IPS-15b (cell line): Measurements from ENCODE around the gene IRGC.

ENCODE experiments used
- H3K27me3 ChIP-seq: one replicate; pipeline ENCODE4 v1.6.1; 2013; ENCODE audit warnings: low read length; ENCODE audit not compliant: control insufficient read depth, insufficient read depth
- H3K36me3 ChIP-seq: one replicate; pipeline ENCODE4 v1.6.1; 2013; ENCODE audit warnings: low read length; ENCODE audit not compliant: control insufficient read depth, insufficient read depth
- H3K4me1 ChIP-seq: one replicate; pipeline ENCODE4 v1.6.1; 2013; ENCODE audit warnings: mild to moderate bottlenecking, low read length; ENCODE audit not compliant: control insufficient read depth, insufficient read depth
- H3K4me3 ChIP-seq: one replicate; pipeline ENCODE4 v1.5.1; 2013; ENCODE audit warnings: low read depth, low read length
- H3K9ac ChIP-seq: one replicate; pipeline ENCODE4 v1.6.1; 2013; ENCODE audit warnings: low read depth, mild to moderate bottlenecking, low read length
- H3K9me3 ChIP-seq: one replicate; pipeline ENCODE4 v1.6.1; 2013; ENCODE audit warnings: mild to moderate bottlenecking, low read length; ENCODE audit not compliant: control insufficient read depth, insufficient read depth

The IRGC gene

GRCh38 chr19:43713208-43713607, 2.7 kb upstream of the IRGC start:
- no peaks in the 10 kb centered on the region for H3K4me1 ChIP-seq
- H3K9ac ChIP-seq: no peak overlapping the region
- H3K4me3 ChIP-seq: no peak overlapping the region
- H3K27me3 ChIP-seq: no peaks in the 10 kb centered on the region
- no peaks in the 10 kb centered on the region for H3K36me3 ChIP-seq
- no peaks in the 10 kb centered on the region for H3K9me3 ChIP-seq

- H3K36me3 ChIP-seq: no peaks in the 10 kb centered on the region
- no peak overlapping the region for H3K9ac ChIP-seq
- H3K4me3 ChIP-seq: no peak overlapping the region
- no peaks in the 10 kb centered on the region for H3K4me1 ChIP-seq
- no peaks in the 10 kb centered on the region for H3K9me3 ChIP-seq
- no peaks in the 10 kb centered on the region for H3K27me3 ChIP-seq
These were observed 2.9 kb downstream of the IRGC start for GRCh38 chr19:43718627-43719377.

GRCh38 chr19:43719378-43719868, 3.5 kb downstream of the IRGC start:
- H3K36me3 ChIP-seq: no peaks in the 10 kb centered on the region
- no peak overlapping the region for H3K9ac ChIP-seq
- H3K9me3 ChIP-seq: no peaks in the 10 kb centered on the region
- H3K27me3 ChIP-seq: no peaks in the 10 kb centered on the region
- no peak overlapping the region for H3K4me3 ChIP-seq
- H3K4me1 ChIP-seq: no peaks in the 10 kb centered on the region

- Histone ChIP-seq H3K36me3 (no peaks in the 10 kb centered on the region), H3K4me3 (no peak overlapping the region), H3K9ac (no peak overlapping the region), H3K27me3 (no peaks in the 10 kb centered on the region), H3K4me1 (no peaks in the 10 kb centered on the region), H3K9me3 (no peaks in the 10 kb centered on the region)
These were observed 4.0 kb downstream of the IRGC start for GRCh38 chr19:43719918-43720317.

- no peaks in the 10 kb centered on the region for H3K27me3 ChIP-seq
- H3K36me3 ChIP-seq: no peaks in the 10 kb centered on the region
- H3K4me3 ChIP-seq: no peak overlapping the region
- no peaks in the 10 kb centered on the region for H3K4me1 ChIP-seq
- H3K9me3 ChIP-seq: no peaks in the 10 kb centered on the region
- no peak overlapping the region for H3K9ac ChIP-seq
These were observed 5.1 kb downstream of the IRGC start for GRCh38 chr19:43720936-43721335.

GRCh38 chr19:43721469-43722048, 5.7 kb downstream of the IRGC start:
- Histone ChIP-seq H3K36me3 (no peaks in the 10 kb centered on the region), H3K9ac (no peak overlapping the region), H3K9me3 (no peaks in the 10 kb centered on the region), H3K4me1 (no peaks in the 10 kb centered on the region), H3K4me3 (no peak overlapping the region), H3K27me3 (no peaks in the 10 kb centered on the region)

- H3K36me3 ChIP-seq: peaks cover under 1% of the 10 kb centered on the region
- H3K9me3 ChIP-seq: no peaks in the 10 kb centered on the region
- no peaks in the 10 kb centered on the region for H3K27me3 ChIP-seq
- no peak overlapping the region for H3K9ac ChIP-seq
- no peaks in the 10 kb centered on the region for H3K4me1 ChIP-seq
- H3K4me3 ChIP-seq: no peak overlapping the region
These were observed 7.7 kb downstream of the IRGC start for GRCh38 chr19:43723588-43723987.

GRCh38 chr19:43724896-43725295, 9.0 kb downstream of the IRGC start:
- H3K27me3 ChIP-seq: no peaks in the 10 kb centered on the region
- no peak overlapping the region for H3K9ac ChIP-seq
- no peaks in the 10 kb centered on the region for H3K4me1 ChIP-seq
- H3K36me3 ChIP-seq: peaks cover 10% of the 10 kb centered on the region
- no peaks in the 10 kb centered on the region for H3K9me3 ChIP-seq
- H3K4me3 ChIP-seq: no peak overlapping the region

GRCh38 chr19:43725468-43725867, 9.6 kb downstream of the IRGC start:
- H3K4me3 ChIP-seq: no peak overlapping the region
- H3K36me3 ChIP-seq: peaks cover 10% of the 10 kb centered on the region
- H3K4me1 ChIP-seq: no peaks in the 10 kb centered on the region
- no peaks in the 10 kb centered on the region for H3K9me3 ChIP-seq
- no peaks in the 10 kb centered on the region for H3K27me3 ChIP-seq
- no peak overlapping the region for H3K9ac ChIP-seq

- Histone ChIP-seq H3K9me3 (no peaks in the 10 kb centered on the region), H3K4me1 (no peaks in the 10 kb centered on the region), H3K9ac (no peak overlapping the region), H3K36me3 (peaks cover 10% of the 10 kb centered on the region), H3K4me3 (no peak overlapping the region), H3K27me3 (no peaks in the 10 kb centered on the region)
These were observed 11.1 kb downstream of the IRGC start for GRCh38 chr19:43726736-43727592.

- no peaks in the 10 kb centered on the region for H3K9me3 ChIP-seq
- H3K4me1 ChIP-seq: no peaks in the 10 kb centered on the region
- H3K9ac ChIP-seq: no peak overlapping the region
- H3K4me3 ChIP-seq: no peak overlapping the region
- no peaks in the 10 kb centered on the region for H3K27me3 ChIP-seq
- peaks cover 10% of the 10 kb centered on the region for H3K36me3 ChIP-seq
These were observed 11.6 kb downstream of the IRGC start for GRCh38 chr19:43727593-43727853.

- peaks cover 28% of the 10 kb centered on the region for H3K36me3 ChIP-seq
- no peaks in the 10 kb centered on the region for H3K4me1 ChIP-seq
These were observed 14.0 kb downstream of the IRGC start for GRCh38 chr19:43729919-43730318.

More at GRCh38 chr19:43729919-43730318, 14.0 kb downstream of the IRGC start:
- no peak overlapping the region for H3K4me3 ChIP-seq
- H3K9me3 ChIP-seq: no peaks in the 10 kb centered on the region
- H3K27me3 ChIP-seq: no peaks in the 10 kb centered on the region
- no peak overlapping the region for H3K9ac ChIP-seq
